Inflammatory macrophage treated with lipopolysaccharide for 1 hour (primary cell): Measurements from ENCODE around the gene SYNE2.
"Not testable (repeated sequence)": the region's sequence is repeated elsewhere in the genome, so short reads cannot be mapped to it uniquely, and the experiment has no call there.

Experiments
- DNase-seq, 2 donors: peaks; one replicate each; pipeline ENCODE4 v3.0.0-alpha.2; 2020 to 2022

Gene SYNE2

DNA sequence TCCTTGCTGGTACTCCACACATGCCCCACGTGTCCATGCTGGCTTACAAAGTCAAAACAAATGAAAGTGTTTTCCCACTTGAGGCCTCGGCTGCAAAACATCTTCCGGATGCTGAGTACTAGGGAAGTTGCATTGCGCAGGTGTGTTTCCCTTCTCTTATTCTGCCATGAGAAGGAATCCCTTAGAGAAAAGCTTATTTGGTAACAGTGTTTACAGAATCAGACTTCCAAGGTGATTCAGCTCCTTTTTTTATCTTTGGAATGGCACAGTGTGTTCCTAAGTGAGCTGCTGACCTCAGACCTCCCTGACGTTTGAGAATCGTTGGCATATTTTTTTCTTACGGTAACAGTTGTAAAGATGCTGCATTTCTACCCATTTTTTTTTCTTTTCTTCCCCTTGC is 230.0 kb downstream of the SYNE2 start:
- no peak for DNase-seq

DNA sequence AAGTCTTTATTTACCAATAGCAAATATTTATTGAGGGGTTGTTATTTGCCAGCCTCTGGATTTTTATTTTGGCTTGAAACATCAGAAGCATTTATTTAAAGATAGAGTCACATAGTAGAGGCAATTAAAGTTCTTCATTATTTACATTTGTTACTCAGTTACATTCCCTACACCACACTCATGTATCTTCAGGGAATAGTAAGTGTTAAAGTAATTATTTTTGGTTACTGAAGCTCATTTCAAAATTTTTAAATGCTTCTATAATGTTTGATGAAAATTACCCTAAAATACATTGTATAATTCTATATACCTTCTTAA is 235.8 kb downstream of the SYNE2 start:
- no peak for DNase-seq

DNA sequence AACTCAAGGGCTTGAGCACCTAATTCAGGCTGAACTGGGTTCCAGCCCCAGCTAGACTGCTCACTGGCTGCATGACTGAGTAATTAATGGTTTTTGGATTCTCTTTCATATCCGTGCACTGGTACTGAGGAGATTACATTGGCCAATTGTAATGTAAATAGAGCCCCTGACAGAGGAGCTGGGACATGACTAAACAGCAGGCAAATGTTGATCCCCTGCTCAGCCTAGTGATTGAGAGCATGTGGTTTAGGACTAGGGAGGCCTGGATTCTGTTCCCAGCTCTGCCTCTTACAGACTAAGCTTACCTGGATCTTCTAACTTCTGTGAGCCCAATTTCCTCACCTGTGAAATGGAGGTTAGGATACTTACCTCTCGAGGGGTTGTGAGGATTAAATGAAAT is 237.1 kb downstream of the SYNE2 start:
- DNase-seq = no peak

DNA sequence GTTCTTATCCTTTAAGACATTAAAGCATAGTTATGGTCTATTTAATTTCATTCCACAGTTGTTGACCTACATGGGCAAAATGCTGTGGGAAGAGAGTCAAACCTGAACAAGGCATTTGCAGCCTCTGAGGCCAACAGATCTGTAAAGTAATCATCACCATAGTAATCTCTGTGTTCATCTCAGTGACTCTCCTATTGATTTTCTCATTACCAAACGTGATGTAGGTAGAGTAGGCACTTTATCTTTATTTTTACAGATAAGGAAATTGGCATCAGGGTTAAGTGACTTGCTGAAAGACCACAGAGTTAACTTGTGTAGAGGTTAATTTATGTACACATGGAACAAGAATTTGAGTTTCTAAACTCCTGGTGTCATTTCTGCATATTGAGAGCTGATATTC is 238.4 kb downstream of the SYNE2 start:
- DNase-seq = no peak

DNA sequence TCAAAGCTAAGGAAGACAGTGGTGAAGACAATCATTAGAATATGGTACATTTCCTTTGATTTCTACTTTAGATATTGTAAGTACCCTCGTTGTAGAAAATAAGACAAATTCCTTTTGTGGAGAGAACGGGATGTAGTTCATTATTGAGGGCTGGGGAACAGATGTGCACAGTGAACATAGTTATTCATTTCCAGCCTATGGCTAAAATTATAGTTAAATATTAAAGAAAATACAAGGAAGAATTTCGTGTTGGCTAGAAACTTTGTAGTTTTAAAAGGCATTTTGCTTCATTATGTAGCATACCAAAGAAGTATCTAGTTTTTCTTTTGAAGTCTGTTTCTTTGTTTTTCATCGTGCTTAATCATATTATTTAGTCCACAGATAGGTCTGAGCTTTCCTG is 239.5 kb downstream of the SYNE2 start:
- DNase-seq = no peak

DNA sequence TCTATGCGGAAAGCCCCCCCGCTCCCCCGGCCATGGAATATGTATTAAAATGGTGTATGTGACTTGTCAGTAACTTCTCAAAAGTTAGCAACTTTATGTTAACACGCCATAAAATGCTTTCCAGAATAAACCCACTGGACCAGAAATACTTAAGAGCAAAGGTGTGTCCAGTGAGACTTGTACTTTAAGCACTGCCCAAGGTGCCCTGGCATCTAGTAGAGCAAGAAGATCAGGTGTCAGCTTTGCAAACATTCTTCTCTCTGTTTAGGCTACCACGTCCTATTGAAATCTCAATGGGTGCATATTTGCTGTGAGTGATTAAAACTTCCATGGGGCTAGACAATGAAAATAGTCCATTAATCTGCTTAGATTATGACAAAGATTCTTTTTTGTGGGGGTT is 240.1 kb downstream of the SYNE2 start:
- DNase-seq = no peak

DNA sequence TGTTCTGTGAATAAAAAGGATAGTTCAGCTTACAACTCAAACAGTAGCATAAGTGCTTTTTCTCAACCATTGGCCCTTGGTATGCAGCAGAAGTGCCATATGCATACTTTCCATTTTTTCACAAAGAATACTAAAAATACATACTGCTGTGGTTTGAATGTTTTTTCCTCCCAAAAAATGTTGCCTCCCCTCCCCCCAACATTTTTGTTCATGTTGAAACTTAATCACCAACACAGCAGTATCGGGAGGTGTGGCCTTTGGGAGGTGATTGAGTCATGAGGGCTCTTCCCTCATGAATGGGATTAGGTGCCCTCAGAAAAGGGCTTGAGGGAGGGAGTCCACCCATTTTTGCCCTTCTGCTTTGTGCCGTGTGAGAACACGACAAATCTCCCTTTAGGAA is 242.8 kb downstream of the SYNE2 start:
- DNase-seq = no peak

DNA sequence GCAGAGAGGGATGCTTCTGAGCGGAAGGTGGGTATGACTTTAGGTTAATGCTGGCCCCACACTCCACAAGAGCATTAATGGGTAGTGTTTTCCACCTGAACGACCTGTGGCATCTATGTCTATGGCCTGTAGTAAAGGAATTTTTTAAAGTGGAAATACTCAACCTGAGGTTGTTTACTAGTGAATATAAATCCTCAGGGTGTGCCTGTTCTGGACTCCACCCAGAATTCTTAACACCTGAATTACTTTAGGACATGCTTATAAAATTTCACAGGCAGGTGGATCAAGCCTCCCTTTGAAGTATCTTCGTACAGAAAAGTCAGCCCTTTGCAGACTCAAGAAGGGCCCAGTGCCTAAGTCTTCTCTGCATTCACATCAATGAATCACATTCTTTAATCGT is 245.3 kb downstream of the SYNE2 start:
- no peak for DNase-seq

DNA sequence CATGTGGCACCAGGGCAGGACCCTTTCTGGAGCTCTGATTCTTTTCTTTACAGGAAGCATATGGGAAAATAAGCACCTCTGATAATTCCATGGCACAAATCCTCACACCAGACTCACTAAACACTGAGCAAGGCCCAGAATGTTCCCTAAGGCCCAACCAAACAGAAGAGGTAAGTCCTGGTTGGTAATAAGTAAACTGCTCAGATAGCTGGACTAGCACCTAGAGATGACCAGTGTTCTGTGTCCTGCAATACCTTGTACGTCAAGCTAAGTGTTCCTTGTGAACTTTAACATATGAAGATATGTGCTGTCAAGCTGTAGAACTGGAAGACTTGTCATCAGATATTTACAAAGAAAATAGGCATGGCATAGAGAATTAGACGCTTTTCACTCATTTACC is 254.6 kb downstream of the SYNE2 start:
- no peak for DNase-seq

DNA sequence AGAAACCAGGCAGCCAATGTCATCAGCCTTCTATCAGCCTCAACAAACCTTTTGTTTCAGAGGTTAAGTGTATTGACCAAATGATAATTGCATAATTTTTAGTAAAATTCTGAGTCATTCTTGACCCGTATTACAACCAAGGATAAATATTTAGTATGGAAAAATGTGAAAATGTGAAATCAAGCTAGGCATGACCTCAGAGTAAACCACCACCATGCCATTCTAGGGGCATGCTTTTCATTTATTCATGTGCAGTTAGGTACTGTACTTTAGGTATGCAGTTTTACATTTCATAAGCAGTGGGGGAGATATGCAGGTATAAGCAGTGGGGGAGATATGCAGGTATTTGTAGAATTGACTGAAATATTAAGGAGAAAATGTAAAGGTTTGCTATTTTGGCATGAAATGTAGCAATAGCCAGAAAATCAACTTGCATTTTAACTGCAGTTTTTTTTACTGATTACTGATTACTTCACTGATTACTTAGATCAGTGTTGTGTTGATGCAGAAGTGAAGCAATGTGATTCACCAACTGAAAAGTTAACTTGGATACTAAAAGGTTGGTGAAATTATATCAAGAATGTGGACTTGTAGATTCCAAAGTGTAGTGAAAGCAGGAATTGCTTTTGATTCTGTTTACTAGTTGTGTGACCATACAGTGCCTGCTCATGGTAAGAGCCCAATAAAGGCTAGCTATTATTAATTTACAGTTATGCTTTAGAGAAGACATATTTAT is 257.2 kb downstream of the SYNE2 start:
- no peak for DNase-seq

DNA sequence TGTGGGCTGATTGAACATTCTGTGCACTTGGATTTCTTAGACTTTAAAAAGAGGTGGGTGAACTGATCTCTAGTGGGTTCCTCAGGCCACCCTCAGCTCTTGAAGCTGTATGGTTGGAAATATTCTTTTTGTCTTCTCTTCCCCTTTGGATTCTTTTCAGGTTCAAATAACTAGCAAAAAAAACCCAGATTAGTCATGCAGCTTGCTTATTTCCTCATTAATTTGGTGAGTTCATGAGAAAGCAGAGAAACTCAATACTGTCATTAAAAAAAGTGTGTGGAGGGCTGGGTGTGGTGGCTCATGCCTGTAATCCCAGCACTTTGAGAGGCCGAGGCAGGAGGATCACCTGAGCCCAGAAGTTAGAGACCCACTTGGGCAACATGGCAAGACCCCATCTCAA is 258.0 kb downstream of the SYNE2 start:
- peak; percentile 36 to 59 for DNase-seq

DNA sequence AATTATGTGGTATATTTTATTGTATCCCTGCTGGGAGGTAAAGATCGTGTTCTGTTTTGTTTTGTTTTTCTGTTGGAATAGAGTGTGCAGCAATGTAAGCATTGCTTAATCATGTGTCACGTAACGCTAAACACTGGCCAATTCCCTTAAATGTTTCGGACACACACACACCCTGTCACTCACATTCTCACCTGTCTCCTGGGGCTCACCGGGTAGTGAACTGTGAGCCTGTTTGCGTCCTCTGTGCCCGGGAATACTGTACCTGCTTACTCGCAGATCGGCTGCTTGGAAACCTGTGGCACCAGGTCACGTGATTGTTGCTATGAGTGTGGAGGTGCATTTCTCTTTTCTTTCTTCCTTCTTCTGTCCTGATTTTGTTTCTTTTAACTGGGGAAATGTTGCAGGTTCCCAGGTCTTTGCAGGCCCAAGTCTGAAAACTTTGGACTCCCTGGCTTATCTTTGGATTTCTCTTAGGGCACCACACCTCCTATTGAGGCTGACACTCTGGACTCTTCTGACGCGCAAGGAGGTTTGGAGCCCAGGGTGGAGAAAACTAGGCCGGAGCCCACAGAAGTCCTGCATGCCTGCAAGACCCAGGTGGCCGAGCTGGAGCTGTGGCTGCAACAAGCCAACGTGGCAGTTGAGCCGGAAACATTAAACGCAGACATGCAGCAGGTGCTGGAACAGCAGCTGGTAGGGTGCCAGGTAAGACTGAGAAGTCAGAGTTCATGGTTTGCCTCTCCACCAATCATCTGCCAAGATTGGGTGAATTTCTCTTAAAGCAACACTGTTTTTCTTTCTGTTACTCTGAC is 260.3 kb downstream of the SYNE2 start:
- DNase-seq = no peak

DNA sequence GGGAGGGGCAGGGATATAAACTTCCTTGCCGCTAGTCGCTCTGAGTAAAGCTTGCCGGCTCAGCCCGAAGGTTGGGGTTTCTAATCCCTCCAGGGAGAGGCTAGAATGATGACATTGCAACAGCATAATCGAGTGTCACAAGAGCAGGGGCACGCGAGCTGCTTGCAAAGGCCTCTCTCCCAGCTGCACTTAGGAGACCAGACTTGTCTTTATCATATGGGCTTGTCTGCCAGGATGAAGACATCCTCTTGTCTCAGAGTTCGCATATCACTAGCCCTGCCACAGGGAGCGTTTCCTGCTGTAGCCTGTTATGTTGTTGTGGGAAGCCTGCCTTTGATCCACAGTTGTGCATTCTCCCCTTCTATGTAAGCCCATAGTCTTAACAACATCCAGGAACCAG is 261.4 kb downstream of the SYNE2 start:
- no peak for DNase-seq

DNA sequence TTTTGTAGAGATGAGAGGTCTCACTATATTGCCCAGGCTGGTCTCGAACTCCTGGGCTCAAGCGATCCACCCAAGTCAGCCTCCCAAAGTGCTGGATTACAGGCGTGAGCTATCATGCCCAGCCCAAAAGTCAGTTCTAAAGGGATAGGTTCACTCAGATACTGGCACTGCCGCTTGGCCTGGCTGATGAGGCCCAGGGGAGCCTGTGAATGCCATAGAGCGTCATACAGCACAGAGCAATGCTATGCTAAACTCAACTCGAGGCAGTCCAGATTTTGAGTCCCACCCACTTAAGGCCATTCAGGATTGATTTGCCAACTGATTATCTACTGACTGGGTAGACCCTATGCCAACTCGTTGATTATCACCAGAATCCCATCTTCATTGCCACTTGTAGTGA is 262.0 kb downstream of the SYNE2 start:
- DNase-seq = no peak

DNA sequence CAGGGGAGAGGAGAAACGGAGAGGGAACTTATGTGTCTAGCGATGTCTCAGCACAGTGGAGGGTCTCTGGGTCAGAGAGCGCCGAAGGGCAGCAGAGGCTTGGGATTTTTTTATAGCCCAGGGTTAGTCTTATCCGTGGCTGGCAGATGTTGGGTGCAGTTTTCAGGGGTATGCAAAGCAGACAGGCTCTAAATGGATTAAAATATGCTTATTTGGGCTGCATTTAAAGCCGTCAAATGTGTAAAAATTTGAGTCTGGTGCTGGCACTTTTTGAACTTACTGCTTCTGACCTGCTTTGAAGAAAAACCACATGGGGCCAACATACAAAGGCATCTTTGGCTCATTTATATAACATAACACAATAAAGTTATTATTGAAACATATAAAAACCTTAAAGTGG is 262.6 kb downstream of the SYNE2 start:
- DNase-seq = no peak

DNA sequence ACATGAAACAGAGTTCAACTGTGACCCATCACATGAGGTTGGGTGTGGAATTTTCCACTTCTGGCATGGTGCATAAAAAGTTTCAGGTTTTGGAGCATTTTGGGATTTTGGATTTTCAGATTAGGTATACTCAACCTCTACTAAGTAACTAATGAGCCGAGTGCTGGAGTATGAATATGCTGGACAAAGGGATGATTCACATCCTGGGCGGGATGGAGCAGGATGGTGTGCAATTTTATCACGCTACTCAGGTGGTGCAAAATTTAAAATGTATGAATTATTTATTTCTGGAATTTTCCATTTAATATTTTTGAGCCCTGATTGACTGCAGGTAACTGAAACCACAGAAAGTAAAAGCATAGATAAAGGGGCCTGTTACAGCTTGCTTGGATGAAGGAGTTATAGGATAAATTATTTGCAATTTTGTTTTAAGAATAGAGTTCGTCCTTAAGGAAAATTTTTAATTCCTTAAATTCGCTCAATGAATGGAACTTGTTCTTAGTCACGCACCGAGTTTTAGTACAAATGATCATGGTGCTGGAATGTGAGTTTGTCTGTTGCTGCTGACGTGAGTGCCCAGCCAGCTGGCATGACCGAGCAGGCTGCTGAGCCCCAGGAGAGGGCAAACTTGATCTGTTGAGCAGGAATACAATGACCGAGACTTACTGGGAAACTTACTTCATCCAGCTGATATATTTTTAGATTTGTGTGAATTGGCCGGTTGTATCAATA is 265.0 kb downstream of the SYNE2 start:
- no peak for DNase-seq

DNA sequence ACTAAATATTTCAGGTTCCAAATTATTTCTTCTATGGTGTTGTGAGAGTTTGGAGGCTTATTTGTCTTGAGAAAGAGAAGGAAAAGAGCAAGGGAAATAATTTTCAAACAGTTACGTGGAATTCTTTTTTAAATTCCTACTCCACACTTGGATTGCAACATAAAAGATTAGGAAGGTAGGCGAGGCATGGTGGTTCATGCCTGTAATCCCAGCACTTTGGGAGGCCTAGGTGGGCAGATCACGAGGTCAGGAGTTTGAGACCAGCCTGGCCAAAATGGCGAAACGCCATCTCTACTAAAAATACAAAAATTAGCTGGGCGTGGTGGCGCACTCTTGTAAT is 265.6 kb downstream of the SYNE2 start:
- DNase-seq = not testable (repeated sequence)

DNA sequence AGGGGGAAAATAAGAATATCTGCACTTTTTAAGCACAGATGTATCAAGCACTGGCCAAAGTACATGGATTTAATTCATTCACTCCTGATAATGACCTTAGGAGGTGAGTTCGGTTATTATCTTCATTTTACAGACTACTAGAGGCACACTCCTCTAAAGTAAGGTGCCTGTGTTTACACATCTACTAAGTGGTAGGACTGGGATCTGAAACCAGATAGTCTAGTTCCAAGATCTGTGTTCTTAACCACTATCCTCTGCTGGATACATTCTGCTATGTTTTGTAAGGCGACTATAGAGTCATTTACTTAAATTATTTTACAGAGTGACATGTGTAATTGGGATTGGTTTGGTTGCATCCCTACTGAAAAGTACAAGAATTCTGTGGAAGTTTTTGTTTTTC is 266.1 kb downstream of the SYNE2 start:
- no peak for DNase-seq

DNA sequence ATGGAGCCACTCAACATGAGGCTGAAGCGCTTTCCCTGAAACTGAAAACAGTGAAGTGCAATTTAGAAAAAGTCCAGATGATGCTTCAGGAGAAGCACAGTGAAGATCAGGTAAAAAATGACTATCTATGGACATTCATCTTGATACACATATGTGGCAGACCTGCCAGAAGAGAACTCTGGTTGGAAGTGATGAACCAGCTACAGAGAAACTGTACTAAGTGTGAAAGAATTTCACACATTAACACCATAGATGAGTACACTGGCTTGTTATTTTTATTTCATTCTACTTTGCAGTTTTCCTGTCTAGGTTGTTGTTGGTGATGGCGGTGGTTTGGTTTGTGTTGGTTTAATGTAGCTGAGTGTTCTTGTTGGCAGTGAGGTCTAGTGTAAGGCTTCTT is 266.7 kb downstream of the SYNE2 start:
- DNase-seq = no peak

DNA sequence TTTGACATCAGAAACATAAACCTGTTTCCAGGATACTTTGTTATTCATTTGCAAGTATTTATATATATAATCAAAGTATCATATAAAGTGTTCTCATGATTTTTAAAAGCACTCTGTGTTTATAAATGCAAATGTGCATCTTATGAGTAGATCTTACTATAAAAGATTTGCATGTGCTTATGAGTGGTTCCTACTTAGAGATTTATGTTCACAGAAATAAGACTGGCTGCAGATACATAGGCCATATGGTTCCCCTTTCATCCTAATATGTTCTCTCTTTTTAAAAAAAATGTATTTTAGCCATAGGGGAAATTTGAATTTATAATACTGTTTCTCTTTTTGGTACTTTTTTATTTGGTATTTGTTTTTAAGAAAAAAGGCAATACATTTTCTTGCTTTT is 267.2 kb downstream of the SYNE2 start:
- DNase-seq = no peak

DNA sequence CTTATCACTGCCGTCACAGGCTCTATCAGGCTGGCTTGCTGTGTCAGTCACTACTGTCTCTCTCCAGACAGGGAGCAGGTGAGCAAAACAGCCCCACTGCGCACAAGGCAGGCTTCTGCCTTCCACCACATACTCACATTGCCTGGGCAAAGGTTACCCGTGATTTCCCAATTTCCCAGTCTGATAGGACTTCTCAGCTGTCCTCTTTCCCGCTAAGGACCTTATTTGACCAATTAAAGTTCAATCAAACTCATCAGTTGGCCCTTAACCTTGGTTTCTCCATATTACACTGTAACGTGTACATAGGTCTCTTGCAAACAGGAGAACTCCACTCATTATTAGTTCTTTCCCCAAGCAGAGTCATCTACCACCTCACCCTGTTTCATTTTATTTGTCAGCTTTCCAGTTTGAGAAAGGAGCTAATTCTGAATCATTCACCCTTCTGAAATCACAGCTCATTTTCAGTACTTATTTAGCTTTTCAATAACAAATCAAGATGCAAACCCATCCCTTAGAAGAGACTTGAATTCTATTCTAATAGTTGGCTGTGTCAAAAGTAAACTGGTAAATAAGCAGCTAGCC is 270.5 kb downstream of the SYNE2 start:
- no peak for DNase-seq

DNA sequence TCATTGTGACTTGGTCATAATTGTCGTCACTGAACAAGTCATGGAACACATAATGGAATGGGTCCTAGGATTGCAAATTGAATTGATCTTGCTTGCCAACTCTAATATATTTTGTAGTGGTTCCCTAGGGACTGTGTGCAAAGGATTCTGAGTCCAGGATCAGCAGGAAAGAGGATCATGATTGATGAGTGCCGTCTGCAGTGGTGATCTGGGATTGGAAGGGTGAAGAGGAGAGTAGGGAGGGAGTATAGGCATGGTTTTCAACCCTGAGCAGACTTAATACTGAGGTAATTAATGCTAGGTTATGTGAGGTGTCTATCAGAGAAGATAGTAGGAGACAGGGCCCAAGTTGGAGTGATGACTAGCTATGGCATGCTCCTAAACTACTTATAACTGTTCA is 272.5 kb downstream of the SYNE2 start:
- DNase-seq = no peak

DNA sequence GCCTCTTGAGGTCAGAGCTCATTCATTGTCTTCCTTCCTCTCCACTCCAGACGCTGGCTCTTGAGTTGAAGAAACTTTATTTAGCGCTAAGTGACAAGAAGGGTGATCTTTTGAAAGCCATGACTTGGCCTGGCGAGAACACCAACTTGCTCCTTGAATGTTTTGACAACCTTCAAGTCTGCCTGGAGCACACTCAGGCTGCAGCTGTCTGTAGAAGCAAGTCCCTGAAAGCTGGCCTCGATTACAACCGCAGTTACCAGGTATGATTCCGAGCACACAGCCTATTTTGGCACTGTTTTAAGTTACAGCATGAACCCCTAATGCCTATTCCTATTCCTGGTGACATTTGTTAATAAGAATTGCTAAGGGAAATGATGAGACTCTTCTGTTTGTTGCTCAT is 273.7 kb downstream of the SYNE2 start:
- no peak for DNase-seq
